K562 (cell line): ENCODE results near the gene BEST2. TPM values are rescaled to one million over a fixed set of nuclear protein-coding genes. Genes with fewer than 3 reads are reported as not detected.
A peak's percentile ranks its signal among the peaks of the same experiment; 100 is the strongest.

ENCODE experiments used
- BCOR ChIP-seq: fragments of 450-650 bp; IDR thresholded peaks from 2 replicates; pipeline ENCODE4 v1.6.1; 2016
- CREB5 ChIP-seq: fragments of 250-450 bp; sonication (Bioruptor Pico); IDR thresholded peaks from 2 replicates; pipeline ENCODE4 v1.5.0; 2020; ENCODE audit warnings: mild to moderate bottlenecking
- ELK3 ChIP-seq: fragments of 450-650 bp; formaldehyde crosslinking; IDR thresholded peaks from 2 replicates; pipeline ENCODE4 v1.4.0; 2020; ENCODE audit warnings: mild to moderate bottlenecking
- MYC ChIP-seq, 2 experiments: fragments of 250-450 bp in 1 of 2; sonication (Bioruptor Pico) in 1 of 2; IDR thresholded peaks; 2 replicates each; pipeline versions ENCODE4 v1.5.1 to v1.6.1; 2012 to 2021; ENCODE audit warnings: low read depth in 2 of 2, borderline replicate concordance in 1 of 2, improper control_type of control experiment in 1 of 2, low read length in 1 of 2, mild to moderate bottlenecking in 1 of 2, moderate library complexity in 1 of 2
- ZFX ChIP-seq: sonication (generic); formaldehyde crosslinking; IDR thresholded peaks from 2 replicates; pipeline ENCODE4 v1.8.0; 2022; ENCODE audit warnings: mild to moderate bottlenecking, missing genetic modification reagents, moderate library complexity
- ZNF408 ChIP-seq: fragments of 250-450 bp; sonication (Bioruptor Pico); IDR thresholded peaks from 2 replicates; pipeline ENCODE4 v1.4.0; 2020; ENCODE audit warnings: low read depth, mild to moderate bottlenecking, moderate library complexity
- ZSCAN32 ChIP-seq: fragments of 450-650 bp; formaldehyde crosslinking; IDR thresholded peaks from 2 replicates; pipeline ENCODE4 v1.4.0; 2020; ENCODE audit warnings: mild to moderate bottlenecking, moderate library complexity
- polyA plus RNA-seq, 8 experiments: library from polyadenylated mRNA; depleted of rRNA in 4 of 8; stranded (reverse) in 5 of 8; unstranded in 3 of 8; fragments of >200 nt; fragmentation: Nextera tagmentation in 2 of 8; fragmentation: Illumina TruSeq in 1 of 8; extraction: Ambion mirVana in 2 of 8; extraction: Trizol in 1 of 8; gene quantifications; 2 replicates each; pipeline versions ENCODE4 v1.2.1 to v1.2.3, GENCODE V29; 2011 to 2014; ENCODE audit warnings: inconsistent platforms in 1 of 8, missing spikeins in 1 of 8
- total RNA-seq, 7 experiments: library from RNA; depleted of rRNA in 6 of 7; stranded (reverse); fragments of >200 nt in 6 of 7; fragmentation: Illumina TruSeq in 2 of 7; extraction: Trizol in 2 of 7; gene quantifications; 2 replicates each; pipeline versions ENCODE4 v1.2.1 to v1.2.3, GENCODE V29; 2011 to 2021; ENCODE audit warnings: low replicate concordance in 1 of 7

The BEST2 gene
- total and polyA plus RNA-seq, 9 of the 15 experiments (the other 6 are each of a cell fraction or from before 2014, with no cell fraction given): not detected

GRCh38 chr19:12774588-12775555, 23.3 kb downstream of the BEST2 start, which contains the start of gene HOOK2 (continued):
- TF ChIP-seq CREB5 (CRISPR knock-in tag) (no peak), ZNF408 (CRISPR knock-in tag) (no peak), ZFX (CRISPR knock-in tag) (peak; percentile 48; the same call in 1 of the 2 replicates), ELK3 (no peak), ZSCAN32 (CRISPR knock-in tag) (0 out of 2 replicates have a peak, but pooled peaks have one; percentile 13), MYC (IDR thresholded peaks at IDR 0.05; ENCODE audit: low read depth, low read length) (peak; percentile 28; the same call in 1 of the 2 replicates), MYC (CRISPR knock-in tag; IDR thresholded peaks at IDR 0.05; ENCODE audit: borderline replicate concordance, low read depth) (peak; percentile 70; the same call in 1 of the 2 replicates), BCOR (no peak)
